ENCODE data around the gene UBE2N.

UBE2N gene

GRCh38 chr12:93466625-93467350 is 25.0 kb upstream of the UBE2N start:
- no peaks in the 10 kb centered on the region for H3K27me3 ChIP-seq
- no peak for TF ChIP-seq Cebpa-rat (IDR thresholded peaks at IDR 0.05)
- H3K4me2 ChIP-seq = 0 out of 2 replicates have a peak overlapping the region, but pooled peaks have one; percentile 86
- peak overlapping the region; percentile 79; the same call in 1 of the 2 replicates for H3K4me3 ChIP-seq
- H3K27ac ChIP-seq = peak overlapping the region; percentile 95; the same call in 1 of the 2 replicates
- no peaks in the 10 kb centered on the region for H3K9me3 ChIP-seq
- peaks cover 16% of the 10 kb centered on the region for H3K36me3 ChIP-seq
- no peak overlapping the region for H3K9ac ChIP-seq
- peaks cover 27% of the 10 kb centered on the region for H3K4me1 ChIP-seq
- H4K20me1 ChIP-seq = 0 out of 2 replicates have a peak, but pooled peaks cover 14% of the 10 kb centered on the region

- no peak overlapping the region for H3K4me2 ChIP-seq
- TF ChIP-seq Cebpa-rat (IDR thresholded peaks at IDR 0.05) = no peak
- 0 out of 2 replicates have a peak, but pooled peaks cover 6% of the 10 kb centered on the region for H4K20me1 ChIP-seq
- no peaks in the 10 kb centered on the region for H3K9me3 ChIP-seq
- peaks cover 6% of the 10 kb centered on the region for H3K36me3 ChIP-seq
- no peak overlapping the region for H3K4me3 ChIP-seq
- no peaks in the 10 kb centered on the region for H3K27me3 ChIP-seq
- H3K4me1 ChIP-seq = peaks cover 27% of the 10 kb centered on the region
- H3K9ac ChIP-seq = no peak overlapping the region
- no peak overlapping the region for H3K27ac ChIP-seq
These were observed 24.1 kb upstream of the UBE2N start for GRCh38 chr12:93465841-93466240.

GRCh38 chr12:93461503-93461902 is 19.8 kb upstream of the UBE2N start:
- H3K27me3 ChIP-seq = no peaks in the 10 kb centered on the region
- H4K20me1 ChIP-seq = no peaks in the 10 kb centered on the region
- H3K9me3 ChIP-seq = no peaks in the 10 kb centered on the region
- TF ChIP-seq Cebpa-rat (IDR thresholded peaks at IDR 0.05) = no peak
- H3K36me3 ChIP-seq = no peaks in the 10 kb centered on the region
- H3K27ac ChIP-seq = no peak overlapping the region
- H3K9ac ChIP-seq = no peak overlapping the region
- H3K4me3 ChIP-seq = no peak overlapping the region
- no peak overlapping the region for H3K4me2 ChIP-seq
- no peaks in the 10 kb centered on the region for H3K4me1 ChIP-seq

GRCh38 chr12:93460902-93461301 is 19.2 kb upstream of the UBE2N start:
- Histone ChIP-seq H3K36me3 (no peaks in the 10 kb centered on the region), H3K4me1 (no peaks in the 10 kb centered on the region), H3K4me3 (no peak overlapping the region), H3K27me3 (no peaks in the 10 kb centered on the region), H3K27ac (no peak overlapping the region), H3K9me3 (no peaks in the 10 kb centered on the region), H4K20me1 (no peaks in the 10 kb centered on the region), H3K4me2 (no peak overlapping the region), H3K9ac (no peak overlapping the region)
- no peak for TF ChIP-seq Cebpa-rat (IDR thresholded peaks at IDR 0.05)

- H3K4me1 ChIP-seq = no peaks in the 10 kb centered on the region
- no peaks in the 10 kb centered on the region for H3K9me3 ChIP-seq
- no peak overlapping the region for H3K4me3 ChIP-seq
- H3K36me3 ChIP-seq = no peaks in the 10 kb centered on the region
- H4K20me1 ChIP-seq = no peaks in the 10 kb centered on the region
- H3K4me2 ChIP-seq = no peak overlapping the region
- no peak overlapping the region for H3K27ac ChIP-seq
- H3K9ac ChIP-seq = no peak overlapping the region
- no peak for TF ChIP-seq Cebpa-rat (IDR thresholded peaks at IDR 0.05)
- no peaks in the 10 kb centered on the region for H3K27me3 ChIP-seq
These were observed 18.3 kb upstream of the UBE2N start for GRCh38 chr12:93460003-93460402.

GRCh38 chr12:93459097-93459496 is 17.4 kb upstream of the UBE2N start:
- no peak overlapping the region for H3K9ac ChIP-seq
- H3K36me3 ChIP-seq = no peaks in the 10 kb centered on the region
- no peaks in the 10 kb centered on the region for H4K20me1 ChIP-seq
- no peak overlapping the region for H3K27ac ChIP-seq
- no peaks in the 10 kb centered on the region for H3K9me3 ChIP-seq
- no peaks in the 10 kb centered on the region for H3K4me1 ChIP-seq
- TF ChIP-seq Cebpa-rat (IDR thresholded peaks at IDR 0.05) = no peak
- H3K27me3 ChIP-seq = no peaks in the 10 kb centered on the region
- no peak overlapping the region for H3K4me2 ChIP-seq
- H3K4me3 ChIP-seq = no peak overlapping the region

- Histone ChIP-seq H3K4me2 (no peak overlapping the region), H3K9me3 (peaks cover 9% of the 10 kb centered on the region; the same call in 1 of the 2 replicates), H3K27ac (no peak overlapping the region), H3K36me3 (no peaks in the 10 kb centered on the region), H3K4me1 (no peaks in the 10 kb centered on the region), H3K27me3 (no peaks in the 10 kb centered on the region), H3K4me3 (no peak overlapping the region), H3K9ac (no peak overlapping the region), H4K20me1 (no peaks in the 10 kb centered on the region)
- TF ChIP-seq Cebpa-rat (IDR thresholded peaks at IDR 0.05) = no peak
These were observed 14.3 kb upstream of the UBE2N start for GRCh38 chr12:93456077-93456476.

GRCh38 chr12:93453633-93454032 is 11.9 kb upstream of the UBE2N start:
- Histone ChIP-seq H3K27ac (no peak overlapping the region), H3K9me3 (peaks cover 11% of the 10 kb centered on the region; the same call in 1 of the 2 replicates), H3K9ac (no peak overlapping the region), H3K4me1 (peaks cover 18% of the 10 kb centered on the region), H3K36me3 (no peaks in the 10 kb centered on the region), H4K20me1 (no peaks in the 10 kb centered on the region), H3K4me2 (no peak overlapping the region), H3K27me3 (no peaks in the 10 kb centered on the region), H3K4me3 (no peak overlapping the region)
- TF ChIP-seq Cebpa-rat (IDR thresholded peaks at IDR 0.05) = no peak

- H3K9me3 ChIP-seq = peaks cover 11% of the 10 kb centered on the region; the same call in 1 of the 2 replicates
- TF ChIP-seq Cebpa-rat (IDR thresholded peaks at IDR 0.05) = no peak
- no peak overlapping the region for H3K4me3 ChIP-seq
- H3K27me3 ChIP-seq = no peaks in the 10 kb centered on the region
- no peaks in the 10 kb centered on the region for H4K20me1 ChIP-seq
- no peak overlapping the region for H3K27ac ChIP-seq
- H3K4me2 ChIP-seq = no peak overlapping the region
- H3K36me3 ChIP-seq = no peaks in the 10 kb centered on the region
- peaks cover 20% of the 10 kb centered on the region for H3K4me1 ChIP-seq
- H3K9ac ChIP-seq = no peak overlapping the region
These were observed 9.8 kb upstream of the UBE2N start for GRCh38 chr12:93451423-93452158.

- Histone ChIP-seq H3K27me3 (no peaks in the 10 kb centered on the region), H3K36me3 (no peaks in the 10 kb centered on the region), H3K4me2 (peak overlapping the region; percentile 58), H3K9ac (no peak overlapping the region), H4K20me1 (no peaks in the 10 kb centered on the region), H3K9me3 (peaks cover 11% of the 10 kb centered on the region; the same call in 1 of the 2 replicates), H3K27ac (no peak overlapping the region), H3K4me1 (peaks cover 20% of the 10 kb centered on the region), H3K4me3 (no peak overlapping the region)
- TF ChIP-seq Cebpa-rat (IDR thresholded peaks at IDR 0.05) = no peak
These were observed 7.5 kb upstream of the UBE2N start for GRCh38 chr12:93449277-93449676.

All from BLaER1 (cell line).